ENCODE measurements around the gene WDR5.

WDR5 gene

GRCh38 chr9:134173127-134174072 is 37.5 kb downstream of the WDR5 start:
- no peak for DNase-seq (ENCODE audit: low read depth in 3 of 3)

GRCh38 chr9:134174073-134174449 is 38.2 kb downstream of the WDR5 start:
- no peak for DNase-seq (ENCODE audit: low read depth in 3 of 3)

- DNase-seq (ENCODE audit: low read depth in 3 of 3) = no peak
Observed at GRCh38 chr9:134174526-134175290, 38.8 kb downstream of the WDR5 start.

GRCh38 chr9:134175291-134175807 is 39.5 kb downstream of the WDR5 start:
- no peak for DNase-seq (ENCODE audit: low read depth in 3 of 3)

- no peak for DNase-seq (ENCODE audit: low read depth in 3 of 3)
Observed at GRCh38 chr9:134175808-134176598, 40.1 kb downstream of the WDR5 start.

DNA sequence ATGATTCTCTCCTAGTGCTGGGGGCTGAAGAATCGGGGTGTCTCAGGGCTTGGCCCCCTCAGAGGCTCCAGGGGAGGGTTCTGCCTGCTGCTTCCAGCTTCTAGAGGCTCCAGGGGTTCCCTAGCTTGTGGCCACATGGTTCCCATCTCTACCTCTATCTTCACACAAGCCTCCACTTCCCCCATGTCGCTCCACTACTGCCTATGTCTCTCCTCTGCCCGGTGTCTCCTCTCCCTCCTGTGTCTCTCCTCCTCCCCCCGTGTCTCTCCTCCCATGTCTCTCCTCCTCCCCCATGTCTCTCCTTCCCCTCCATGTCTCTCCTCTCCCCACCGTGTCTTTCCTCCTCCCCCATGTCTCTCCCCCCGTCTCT is 40.7 kb downstream of the WDR5 start:
- DNase-seq (ENCODE audit: low read depth in 3 of 3) = no peak

GRCh38 chr9:134177186-134177585 is 41.3 kb downstream of the WDR5 start:
- no peak for DNase-seq (ENCODE audit: low read depth in 3 of 3)

DNA sequence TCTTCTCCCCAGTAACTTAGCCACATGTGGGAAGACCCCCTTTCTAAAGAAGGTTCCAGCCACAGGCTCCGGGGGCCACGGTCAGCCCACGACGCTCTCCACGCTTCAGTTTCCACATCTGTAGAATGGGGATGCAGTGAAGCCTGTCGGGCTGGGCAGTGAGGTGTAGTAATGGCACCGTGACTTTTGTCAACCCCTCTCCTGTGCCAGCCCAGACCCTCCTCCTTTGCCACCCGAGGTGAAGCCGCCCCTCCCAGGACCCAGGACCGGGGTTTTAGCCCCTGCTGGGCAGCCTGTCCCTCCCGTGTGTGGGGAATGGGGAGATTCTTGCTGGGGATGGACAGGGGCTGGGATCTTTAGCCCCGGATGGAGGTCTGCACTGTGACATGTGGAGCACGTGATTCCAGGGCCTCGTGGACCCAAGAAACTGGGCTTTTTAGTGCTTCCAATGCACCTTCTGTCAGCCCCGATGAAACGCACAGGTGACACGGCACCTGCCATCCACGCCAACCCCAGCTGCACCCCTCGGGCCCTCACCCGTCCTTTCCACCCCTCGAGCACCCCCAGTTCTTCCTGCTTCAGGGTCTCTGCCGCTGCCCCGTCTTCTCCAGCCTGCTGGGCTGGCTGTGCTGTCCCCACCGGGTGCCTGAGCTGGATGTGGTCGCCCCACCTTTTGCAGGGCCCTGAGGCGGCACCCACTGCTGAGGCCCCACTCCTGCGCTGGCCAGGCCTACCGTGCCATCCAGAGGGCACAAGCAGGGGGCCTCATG is 41.9 kb downstream of the WDR5 start:
- no peak for DNase-seq (ENCODE audit: low read depth in 3 of 3)

- no peak for DNase-seq (ENCODE audit: low read depth in 3 of 3)
Observed at GRCh38 chr9:134178394-134178767, 42.5 kb downstream of the WDR5 start.

GRCh38 chr9:134178768-134179551 is 43.1 kb downstream of the WDR5 start:
- no peak for DNase-seq (ENCODE audit: low read depth in 3 of 3)

- DNase-seq (ENCODE audit: low read depth in 3 of 3) = no peak
Observed at GRCh38 chr9:134179595-134179917, 43.7 kb downstream of the WDR5 start.

DNA sequence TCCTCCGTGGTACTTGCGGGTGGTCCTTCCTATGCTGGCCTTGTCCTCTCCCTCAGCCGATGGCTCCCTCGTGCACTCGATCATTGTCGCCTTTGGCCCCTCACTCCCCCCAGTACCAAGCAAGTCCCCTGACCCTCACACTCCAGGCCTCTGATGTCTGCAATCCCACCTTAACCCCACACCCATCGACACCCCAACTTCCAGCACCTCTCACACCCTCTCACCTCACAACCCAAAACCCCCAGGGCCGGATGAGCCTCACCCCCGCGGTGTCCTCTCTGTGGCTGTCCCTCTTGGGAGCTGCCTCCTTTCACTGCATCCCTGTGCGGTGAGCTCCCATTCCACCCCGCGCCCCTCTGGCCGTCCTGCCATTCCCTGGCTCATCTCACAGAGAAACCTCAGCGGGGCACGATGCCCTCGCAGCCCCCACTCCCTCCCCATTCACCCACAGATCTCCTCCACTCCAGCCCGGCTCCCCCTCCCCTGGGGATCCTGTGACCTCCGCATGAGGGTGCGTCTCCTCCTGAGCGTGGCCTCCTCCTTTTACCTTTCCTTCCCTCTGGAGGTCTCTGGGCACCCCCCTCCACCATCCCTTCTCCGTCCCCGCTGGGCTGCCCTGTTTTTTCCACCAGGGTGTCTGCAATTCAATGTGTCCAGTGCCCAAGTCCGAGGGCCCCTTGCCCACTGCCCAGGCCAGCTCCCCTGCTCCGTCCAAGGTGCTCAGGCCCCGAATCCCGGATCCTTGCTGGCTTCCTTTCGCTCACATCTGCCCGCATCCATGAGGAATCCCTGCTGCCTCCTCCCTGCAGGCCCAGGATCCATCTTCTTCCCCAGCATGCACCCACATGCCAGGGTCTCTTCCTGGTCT is 44.3 kb downstream of the WDR5 start:
- no peak for DNase-seq (ENCODE audit: low read depth in 3 of 3)

- DNase-seq (ENCODE audit: low read depth in 3 of 3) = no peak
Observed at GRCh38 chr9:134180786-134181647, 45.1 kb downstream of the WDR5 start.

- no peak for DNase-seq (ENCODE audit: low read depth in 3 of 3)
Observed at GRCh38 chr9:134181648-134182034, 45.8 kb downstream of the WDR5 start.

DNA sequence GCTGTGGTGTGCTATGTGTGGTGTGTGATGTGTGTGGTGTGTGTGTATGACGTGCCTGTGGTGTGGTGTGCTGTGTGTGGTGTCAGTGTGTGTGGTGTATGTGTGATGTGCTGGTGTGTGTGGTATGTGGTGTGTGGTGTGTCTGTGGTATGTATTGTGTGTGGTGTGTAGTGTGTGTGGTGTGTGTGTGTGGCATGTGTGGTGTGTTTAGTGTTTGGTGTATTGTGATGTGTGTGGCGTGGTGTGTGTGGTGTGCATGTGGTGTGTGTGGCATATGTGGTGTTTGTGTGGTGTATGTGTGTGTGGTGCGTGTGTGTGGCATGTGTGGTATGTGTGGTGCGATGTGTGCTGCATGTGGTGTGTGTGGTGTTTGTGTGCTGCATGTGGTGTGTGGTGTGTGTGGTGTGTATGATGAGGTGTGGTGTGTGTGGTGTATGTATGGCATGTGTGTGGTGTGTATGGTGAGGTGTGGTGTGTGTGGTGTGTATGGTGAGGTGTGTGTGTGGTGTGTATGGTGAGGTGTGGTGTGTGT is 46.7 kb downstream of the WDR5 start:
- no peak for DNase-seq (ENCODE audit: low read depth in 3 of 3)

GRCh38 chr9:134185536-134186011 is 49.7 kb downstream of the WDR5 start:
- no peak for DNase-seq (ENCODE audit: low read depth in 3 of 3)

DNA sequence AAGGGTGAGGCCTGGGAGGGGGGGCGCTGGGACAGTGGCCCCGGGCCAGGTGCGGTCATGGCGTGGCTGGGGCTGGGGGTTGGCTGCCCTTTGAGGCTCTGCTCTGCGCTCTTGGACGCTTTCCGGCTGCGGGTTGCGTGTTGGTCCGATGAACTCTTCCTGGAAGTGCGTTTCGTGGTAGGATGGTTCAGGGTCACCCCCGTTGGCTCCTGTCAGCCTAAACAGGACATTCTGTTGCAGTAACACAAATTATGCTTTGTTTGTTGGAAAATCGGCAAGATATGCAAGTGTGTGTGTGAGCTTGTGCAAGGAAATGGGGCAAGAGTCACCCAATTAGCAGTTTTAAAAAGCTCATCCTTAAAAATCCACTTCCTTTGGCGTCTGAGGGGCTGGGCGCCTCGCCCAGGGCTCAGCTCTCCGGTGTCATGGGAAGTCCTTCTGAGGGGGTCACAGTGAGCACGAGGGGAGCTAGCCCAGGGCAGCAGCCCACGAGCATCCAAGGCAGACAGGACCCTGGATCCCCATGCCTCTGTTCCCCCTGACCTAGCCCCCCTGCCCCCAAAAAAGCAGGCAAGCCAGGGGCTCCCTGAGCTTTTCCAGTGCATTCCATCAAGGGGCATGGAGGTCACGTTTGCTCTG is 50.7 kb downstream of the WDR5 start:
- DNase-seq (ENCODE audit: low read depth in 3 of 3) = no peak

DNA sequence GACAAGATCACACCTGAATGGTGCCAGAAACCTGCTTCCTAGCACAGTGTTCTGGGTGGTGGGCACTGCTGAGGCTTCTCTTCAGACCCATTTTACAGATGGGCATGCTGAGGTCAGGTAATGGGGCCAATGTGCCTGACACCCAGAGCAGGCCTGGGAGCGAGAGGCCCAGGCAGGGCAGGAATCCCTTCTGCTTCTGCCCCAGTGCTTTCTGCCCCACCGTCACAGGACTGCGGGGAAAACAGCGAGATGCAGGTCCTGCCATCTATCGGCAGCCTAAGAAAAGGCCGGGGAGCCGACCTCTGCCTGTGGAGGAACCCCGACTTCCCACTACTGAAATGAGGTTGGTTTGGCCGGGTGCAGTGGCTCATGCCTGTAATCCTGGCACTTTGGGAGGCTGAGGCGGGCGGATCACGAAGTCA is 51.2 kb downstream of the WDR5 start:
- no peak for DNase-seq (ENCODE audit: low read depth in 3 of 3)
